HCT116 (cell line): ENCODE data around the gene COL18A1. TPM values are rescaled to one million over a fixed set of nuclear protein-coding genes. Genes with fewer than 3 reads are reported as not detected.

Experiments
- ATF3 ChIP-seq: IDR thresholded peaks from 2 replicates; pipeline ENCODE4 v1.6.1; 2012
- CTCF ChIP-seq, 3 experiments: fragments of 200-600 bp in 1 of 3; sonication (generic) in 1 of 3; IDR thresholded peaks in 2 of 3; conservative IDR thresholded peaks in 1 of 3; 2 replicates each; pipeline ENCODE4 v1.5.1; 2012 to 2017; ENCODE audit warnings: low read depth in 2 of 3, low read length in 2 of 3, antibody characterized with exemption in 1 of 3, borderline replicate concordance in 1 of 3, control low read depth in 1 of 3, mild to moderate bottlenecking in 1 of 3, mixed read lengths in 1 of 3, mixed run types in 1 of 3, moderate library complexity in 1 of 3; ENCODE audit not compliant: insufficient read depth in 1 of 3
- JUND ChIP-seq: IDR thresholded peaks from 2 replicates; pipeline ENCODE4 v1.6.1; 2012
- REST ChIP-seq: IDR thresholded peaks from 2 replicates; pipeline ENCODE4 v1.6.1; 2012; ENCODE audit warnings: low read depth
- SIN3A ChIP-seq: IDR thresholded peaks from 2 replicates; pipeline ENCODE4 v1.6.1; 2012; ENCODE audit warnings: low read depth
- ZNF274 ChIP-seq: fragments of 200-500 bp; sonication (Bioruptor generic); IDR thresholded peaks from 2 replicates; pipeline ENCODE4 v1.6.1; 2014; ENCODE audit warnings: mild to moderate bottlenecking, low read depth, low read length, inconsistent platforms
- total RNA-seq: library from RNA; stranded (reverse); gene quantifications from one replicate; pipeline ENCODE4 v1.2.1, GENCODE V29; 2021; ENCODE audit not compliant: unreplicated experiment

The COL18A1 gene
- total RNA-seq, 1 experiment from 2014 or later = 59.5 TPM

- TF ChIP-seq REST (no peak), JUND (no peak), ATF3 (no peak), CTCF (IDR thresholded peaks at IDR 0.05 in 2 of 3, conservative IDR thresholded peaks at IDR 0.05 in 1 of 3; ENCODE audit: borderline replicate concordance in 1 of 3, insufficient read depth in 1 of 3, low read depth in 2 of 3, low read length in 2 of 3) (no peak), ZNF274 (no peak), SIN3A (no peak)
- TF ChIP-seq, all 23 proteins: peak for 0
Measured at GRCh38 chr21:45487161-45487806, 82.3 kb downstream of the COL18A1 start (continued).
